ENCODE results near the gene ADAMTS19.
"Not testable (repeated sequence)": the region's sequence is repeated elsewhere in the genome, so short reads cannot be mapped to it uniquely, and the experiment has no call there.

ADAMTS19 gene

DNA sequence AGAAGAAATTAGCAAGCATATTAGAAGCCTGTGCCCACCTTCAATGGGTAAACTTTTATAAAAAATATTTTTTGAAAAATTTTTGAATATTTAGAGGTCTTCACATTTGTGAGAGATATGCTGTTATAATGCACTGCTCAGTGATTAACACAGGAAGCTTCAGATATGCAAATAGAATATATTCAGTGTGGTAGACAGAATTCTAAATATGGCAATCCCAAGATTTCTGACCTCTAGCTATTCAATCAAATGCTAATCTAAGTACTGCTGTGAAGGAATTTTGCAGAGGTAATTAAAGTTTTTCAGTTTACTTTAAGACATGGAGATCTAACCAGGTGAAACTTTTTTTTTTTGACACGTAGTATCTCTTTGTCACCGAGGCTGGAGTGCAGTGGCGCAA, 103.5 kb downstream of the ADAMTS19 start:
- Histone ChIP-seq H3K9me2 (ENCODE audit: low read depth, low read length) (no peaks in the 10 kb centered on the region), H3K9me3 (ENCODE audit: low read length) (no peaks in the 10 kb centered on the region), H3K4me1 (ENCODE audit: insufficient read depth, low read length, severe bottlenecking) (no peaks in the 10 kb centered on the region), H3K27ac (ENCODE audit: low read depth, low read length, poor library complexity, severe bottlenecking) (no peak overlapping the region), H2AFZ (ENCODE audit: low read length) (no peak overlapping the region), H4K20me1 (ENCODE audit: insufficient read depth, low read length) (no peaks in the 10 kb centered on the region), H3K4me3 (ENCODE audit: low read depth, low read length, poor library complexity, severe bottlenecking) (no peak overlapping the region), H3F3A (ENCODE audit: insufficient read depth, low read length) (no peaks in the 10 kb centered on the region), H3K79me2 (ENCODE audit: insufficient read depth, low read length) (no peaks in the 10 kb centered on the region), H3K27me3 (ENCODE audit: insufficient read depth, low read length) (no peaks in the 10 kb centered on the region), H3K4me2 (ENCODE audit: low read length) (no peak overlapping the region), H3K9ac (ENCODE audit: low read length) (no peak overlapping the region), H3K36me3 (ENCODE audit: insufficient read depth, low read length) (no peaks in the 10 kb centered on the region)
- TF ChIP-seq EZH2 (IDR thresholded peaks at IDR 0.05; ENCODE audit: borderline replicate concordance, low read length): no peak
- TF ChIP-seq, protein P1, sequence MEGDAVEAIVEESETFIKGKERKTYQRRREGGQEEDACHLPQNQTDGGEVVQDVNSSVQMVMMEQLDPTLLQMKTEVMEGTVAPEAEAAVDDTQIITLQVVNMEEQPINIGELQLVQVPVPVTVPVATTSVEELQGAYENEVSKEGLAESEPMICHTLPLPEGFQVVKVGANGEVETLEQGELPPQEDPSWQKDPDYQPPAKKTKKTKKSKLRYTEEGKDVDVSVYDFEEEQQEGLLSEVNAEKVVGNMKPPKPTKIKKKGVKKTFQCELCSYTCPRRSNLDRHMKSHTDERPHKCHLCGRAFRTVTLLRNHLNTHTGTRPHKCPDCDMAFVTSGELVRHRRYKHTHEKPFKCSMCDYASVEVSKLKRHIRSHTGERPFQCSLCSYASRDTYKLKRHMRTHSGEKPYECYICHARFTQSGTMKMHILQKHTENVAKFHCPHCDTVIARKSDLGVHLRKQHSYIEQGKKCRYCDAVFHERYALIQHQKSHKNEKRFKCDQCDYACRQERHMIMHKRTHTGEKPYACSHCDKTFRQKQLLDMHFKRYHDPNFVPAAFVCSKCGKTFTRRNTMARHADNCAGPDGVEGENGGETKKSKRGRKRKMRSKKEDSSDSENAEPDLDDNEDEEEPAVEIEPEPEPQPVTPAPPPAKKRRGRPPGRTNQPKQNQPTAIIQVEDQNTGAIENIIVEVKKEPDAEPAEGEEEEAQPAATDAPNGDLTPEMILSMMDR (IDR thresholded peaks at IDR 0.05; ENCODE audit: low read length): no peak

DNA sequence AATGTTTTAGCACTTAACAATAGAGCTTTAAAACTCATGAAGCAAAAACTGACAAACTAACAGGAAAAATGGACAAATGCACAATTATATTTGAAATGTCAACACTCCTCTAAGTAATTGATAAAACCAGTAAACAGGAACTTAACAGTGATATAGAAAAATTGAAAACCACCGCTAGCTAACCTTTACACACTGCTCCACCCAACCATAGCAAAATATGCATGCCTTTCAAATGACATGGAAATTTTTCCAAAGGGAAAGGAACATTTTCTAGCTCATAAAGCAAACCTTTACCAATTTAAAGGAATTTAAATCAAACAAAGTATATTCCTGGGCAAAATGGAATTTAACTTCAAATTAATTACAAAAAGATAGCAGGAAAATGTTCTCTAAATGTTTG, 109.2 kb downstream of the ADAMTS19 start:
- H3K9me2 ChIP-seq (ENCODE audit: low read depth, low read length): no peaks in the 10 kb centered on the region
- no peaks in the 10 kb centered on the region for H3K9me3 ChIP-seq (ENCODE audit: low read length)
- no peaks in the 10 kb centered on the region for H4K20me1 ChIP-seq (ENCODE audit: insufficient read depth, low read length)
- H3K27ac ChIP-seq (ENCODE audit: low read depth, low read length, poor library complexity, severe bottlenecking): no peak overlapping the region
- no peak overlapping the region for H3K4me3 ChIP-seq (ENCODE audit: low read depth, low read length, poor library complexity, severe bottlenecking)
- no peaks in the 10 kb centered on the region for H3K79me2 ChIP-seq (ENCODE audit: insufficient read depth, low read length)
- no peak overlapping the region for H2AFZ ChIP-seq (ENCODE audit: low read length)
- no peaks in the 10 kb centered on the region for H3K4me1 ChIP-seq (ENCODE audit: insufficient read depth, low read length, severe bottlenecking)
- H3K4me2 ChIP-seq (ENCODE audit: low read length): no peak overlapping the region
- no peak for TF ChIP-seq EZH2 (IDR thresholded peaks at IDR 0.05; ENCODE audit: borderline replicate concordance, low read length)
- TF ChIP-seq, protein P1 (IDR thresholded peaks at IDR 0.05; ENCODE audit: low read length): no peak
- H3F3A ChIP-seq (ENCODE audit: insufficient read depth, low read length): no peaks in the 10 kb centered on the region
- H3K36me3 ChIP-seq (ENCODE audit: insufficient read depth, low read length): no peaks in the 10 kb centered on the region
- no peaks in the 10 kb centered on the region for H3K27me3 ChIP-seq (ENCODE audit: insufficient read depth, low read length)
- H3K9ac ChIP-seq (ENCODE audit: low read length): no peak overlapping the region

DNA sequence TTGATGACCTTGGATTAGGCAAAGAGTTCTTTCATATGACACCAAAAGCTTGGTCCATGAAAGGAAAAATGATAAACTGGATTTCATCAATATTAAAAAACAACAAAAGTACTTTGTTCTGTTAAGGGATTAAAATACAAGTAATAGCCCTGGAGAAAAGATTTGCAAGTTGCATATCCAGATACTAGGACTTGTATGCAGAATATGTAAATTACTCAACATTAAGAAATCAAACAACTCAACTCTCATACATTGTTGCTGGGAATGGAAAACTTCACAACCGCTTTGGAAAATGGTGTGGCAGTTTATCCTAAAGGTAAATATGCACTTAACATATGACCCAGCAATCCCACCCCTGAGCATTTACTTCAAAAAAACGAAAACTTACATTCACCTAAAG, 112.0 kb downstream of the ADAMTS19 start:
- H3K36me3 ChIP-seq (ENCODE audit: insufficient read depth, low read length): no peaks in the 10 kb centered on the region
- no peaks in the 10 kb centered on the region for H3K4me1 ChIP-seq (ENCODE audit: insufficient read depth, low read length, severe bottlenecking)
- H3K9ac ChIP-seq (ENCODE audit: low read length): no peak overlapping the region
- TF ChIP-seq, protein P1 (IDR thresholded peaks at IDR 0.05; ENCODE audit: low read length): no peak
- TF ChIP-seq EZH2 (IDR thresholded peaks at IDR 0.05; ENCODE audit: borderline replicate concordance, low read length): no peak
- no peaks in the 10 kb centered on the region for H3F3A ChIP-seq (ENCODE audit: insufficient read depth, low read length)
- H4K20me1 ChIP-seq (ENCODE audit: insufficient read depth, low read length): no peaks in the 10 kb centered on the region
- no peaks in the 10 kb centered on the region for H3K9me3 ChIP-seq (ENCODE audit: low read length)
- no peak overlapping the region for H2AFZ ChIP-seq (ENCODE audit: low read length)
- H3K4me3 ChIP-seq (ENCODE audit: low read depth, low read length, poor library complexity, severe bottlenecking): no peak overlapping the region
- H3K4me2 ChIP-seq (ENCODE audit: low read length): no peak overlapping the region
- no peaks in the 10 kb centered on the region for H3K79me2 ChIP-seq (ENCODE audit: insufficient read depth, low read length)
- H3K27me3 ChIP-seq (ENCODE audit: insufficient read depth, low read length): no peaks in the 10 kb centered on the region
- no peaks in the 10 kb centered on the region for H3K9me2 ChIP-seq (ENCODE audit: low read depth, low read length)
- H3K27ac ChIP-seq (ENCODE audit: low read depth, low read length, poor library complexity, severe bottlenecking): no peak overlapping the region

DNA sequence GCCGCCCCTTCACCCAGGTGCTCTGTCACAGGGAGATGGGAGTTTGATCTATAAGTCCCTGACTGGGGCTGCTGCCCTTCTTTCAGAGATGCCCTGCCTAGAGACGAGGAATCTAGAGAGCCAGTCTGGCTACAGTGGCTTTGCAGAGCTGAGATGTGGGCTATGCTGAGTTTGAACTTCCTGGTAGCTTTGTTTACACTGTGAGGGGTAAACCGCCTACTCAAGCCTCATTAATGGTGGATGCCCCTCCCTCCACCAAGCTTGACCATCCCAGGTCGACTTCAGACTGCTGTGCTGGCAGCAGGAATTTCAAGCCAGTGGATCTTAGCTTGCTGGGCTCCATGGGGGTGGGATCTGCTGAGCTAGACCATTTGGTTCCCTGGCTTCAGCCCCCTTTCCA, 124.4 kb downstream of the ADAMTS19 start:
- H3K9me2 ChIP-seq (ENCODE audit: low read depth, low read length); H3K36me3 ChIP-seq (ENCODE audit: insufficient read depth, low read length); H3K4me2 ChIP-seq (ENCODE audit: low read length); H3K9me3 ChIP-seq (ENCODE audit: low read length); H4K20me1 ChIP-seq (ENCODE audit: insufficient read depth, low read length); H3K79me2 ChIP-seq (ENCODE audit: insufficient read depth, low read length); H3K4me3 ChIP-seq (ENCODE audit: low read depth, low read length, poor library complexity, severe bottlenecking); H3K9ac ChIP-seq (ENCODE audit: low read length); H2AFZ ChIP-seq (ENCODE audit: low read length); H3F3A ChIP-seq (ENCODE audit: insufficient read depth, low read length); H3K27ac ChIP-seq (ENCODE audit: low read depth, low read length, poor library complexity, severe bottlenecking); H3K27me3 ChIP-seq (ENCODE audit: insufficient read depth, low read length): not testable (repeated sequence)
- H3K4me1 ChIP-seq (ENCODE audit: insufficient read depth, low read length, severe bottlenecking): peaks cover 12% of the 10 kb centered on the region

Data from OCI-LY1 (cell line).